GM06990 (cell line): Measurements from ENCODE around the gene ZP1.

Experiments
- DNase-seq: peaks from one replicate; pipeline ENCODE4 v3.0.0-alpha.2; 2011; ENCODE audit not compliant: insufficient read length; ENCODE audit errors: extremely low read depth
- H3K27me3 ChIP-seq: replicated peaks from 2 replicates; pipeline ENCODE4 v1.6.0; 2011; ENCODE audit warnings: low read length; ENCODE audit not compliant: control insufficient read depth, insufficient read depth
- H3K36me3 ChIP-seq: 2 replicates; pipeline ENCODE4 v1.5.1; 2011; ENCODE audit warnings: low read length; ENCODE audit not compliant: control insufficient read depth, insufficient read depth
- H3K4me3 ChIP-seq: replicated peaks from 2 replicates; pipeline ENCODE4 v1.5.1; 2011; ENCODE audit warnings: low read depth, mild to moderate bottlenecking, control low read depth, low read length
- CTCF ChIP-seq: IDR thresholded peaks from 2 replicates; pipeline ENCODE4 v1.5.1; 2011; ENCODE audit warnings: low read length, control low read depth, mild to moderate bottlenecking, inconsistent platforms; ENCODE audit not compliant: insufficient read depth, poor library complexity, severe bottlenecking

Gene ZP1

GRCh38 chr11:60899046-60899936, 31.9 kb downstream of the ZP1 start:
- no peaks in the 10 kb centered on the region for H3K27me3 ChIP-seq
- H3K4me3 ChIP-seq = no peak overlapping the region
- DNase-seq = no peak
- peaks cover 44% of the 10 kb centered on the region for H3K36me3 ChIP-seq
- peak; percentile 92 for TF ChIP-seq CTCF

- no peak overlapping the region for H3K4me3 ChIP-seq
- no peak for TF ChIP-seq CTCF
- peaks cover 44% of the 10 kb centered on the region for H3K36me3 ChIP-seq
- no peak for DNase-seq
- H3K27me3 ChIP-seq = no peaks in the 10 kb centered on the region
These were observed 32.6 kb downstream of the ZP1 start for GRCh38 chr11:60899977-60900376.

GRCh38 chr11:60900673-60901404, 33.5 kb downstream of the ZP1 start:
- DNase-seq = no peak
- peaks cover 44% of the 10 kb centered on the region for H3K36me3 ChIP-seq
- no peaks in the 10 kb centered on the region for H3K27me3 ChIP-seq
- no peak overlapping the region for H3K4me3 ChIP-seq
- no peak for TF ChIP-seq CTCF

- no peak for TF ChIP-seq CTCF
- peaks cover 36% of the 10 kb centered on the region for H3K36me3 ChIP-seq
- H3K27me3 ChIP-seq = no peaks in the 10 kb centered on the region
- H3K4me3 ChIP-seq = no peak overlapping the region
- DNase-seq = no peak
These were observed 35.3 kb downstream of the ZP1 start for GRCh38 chr11:60902625-60903024.

- H3K4me3 ChIP-seq = peak overlapping the region; percentile 93
- TF ChIP-seq CTCF = no peak
- H3K27me3 ChIP-seq = no peaks in the 10 kb centered on the region
- no peak for DNase-seq
- peaks cover 24% of the 10 kb centered on the region for H3K36me3 ChIP-seq
These were observed 37.7 kb downstream of the ZP1 start for GRCh38 chr11:60905047-60905446.
